GM18868 (cell line): ENCODE results near the gene BRME1.
A peak's percentile ranks its signal among the peaks of the same experiment; 100 is the strongest.

Source experiments
- ATAC-seq: cut with Tn5 transposase; IDR thresholded peaks from one replicate; pipeline ENCODE4 v1.9.1; 2021; ENCODE audit warnings: mild to moderate bottlenecking, moderate library complexity; ENCODE audit not compliant: unreplicated experiment

BRME1 gene

GRCh38 chr19:13847407-13848339 is 58.2 kb downstream of the BRME1 start:
- ATAC-seq = no peak

- peak; percentile 49 for ATAC-seq
Measured at GRCh38 chr19:13846557-13847406, 59.1 kb downstream of the BRME1 start.

GRCh38 chr19:13844130-13844631 is 61.7 kb downstream of the BRME1 start:
- ATAC-seq = no peak

- ATAC-seq = no peak
Measured at GRCh38 chr19:13843104-13843921, 62.6 kb downstream of the BRME1 start.

DNA sequence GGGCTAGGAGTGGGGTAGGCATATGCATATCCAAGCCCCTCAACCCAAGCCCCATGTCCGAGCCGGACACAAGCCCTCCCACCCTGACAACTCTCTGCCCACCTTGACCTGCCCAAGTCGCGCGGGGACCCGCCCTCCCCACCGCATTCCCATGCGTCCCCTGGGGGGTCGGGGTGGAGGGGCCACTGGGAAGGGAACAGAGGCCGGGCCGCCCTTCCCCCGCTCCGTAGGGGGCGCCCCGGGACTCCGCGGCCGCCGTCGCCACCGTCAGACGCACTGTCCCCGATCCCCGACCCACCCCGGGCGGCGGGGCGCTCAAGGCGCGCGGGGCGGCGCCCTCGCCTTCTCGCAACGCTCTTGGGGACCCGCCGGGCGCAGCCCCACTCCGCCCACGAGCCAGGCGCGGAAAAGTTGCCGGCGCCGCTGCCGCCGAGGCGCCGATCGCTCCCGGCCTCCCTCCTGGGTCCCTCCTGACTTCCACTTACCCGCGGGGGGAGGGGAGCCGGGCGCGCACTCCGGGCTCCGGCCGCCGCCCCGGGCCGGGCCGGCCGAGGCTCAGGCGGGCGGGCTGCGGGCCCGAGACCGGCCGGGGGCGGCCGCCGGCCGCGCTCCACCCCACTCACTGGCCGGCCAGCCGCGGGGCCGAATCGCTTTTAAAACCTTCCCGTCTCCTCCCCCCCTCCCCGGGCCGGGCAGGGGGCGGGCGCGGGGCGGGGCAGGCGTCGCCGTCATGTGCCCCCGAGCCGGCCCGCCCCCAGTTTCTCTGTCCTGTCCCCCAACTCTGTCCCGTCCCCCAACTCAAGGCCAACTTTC is 63.4 kb downstream of the BRME1 start:
- no peak for ATAC-seq

GRCh38 chr19:13841962-13842290 is 64.0 kb downstream of the BRME1 start:
- ATAC-seq = no peak

DNA sequence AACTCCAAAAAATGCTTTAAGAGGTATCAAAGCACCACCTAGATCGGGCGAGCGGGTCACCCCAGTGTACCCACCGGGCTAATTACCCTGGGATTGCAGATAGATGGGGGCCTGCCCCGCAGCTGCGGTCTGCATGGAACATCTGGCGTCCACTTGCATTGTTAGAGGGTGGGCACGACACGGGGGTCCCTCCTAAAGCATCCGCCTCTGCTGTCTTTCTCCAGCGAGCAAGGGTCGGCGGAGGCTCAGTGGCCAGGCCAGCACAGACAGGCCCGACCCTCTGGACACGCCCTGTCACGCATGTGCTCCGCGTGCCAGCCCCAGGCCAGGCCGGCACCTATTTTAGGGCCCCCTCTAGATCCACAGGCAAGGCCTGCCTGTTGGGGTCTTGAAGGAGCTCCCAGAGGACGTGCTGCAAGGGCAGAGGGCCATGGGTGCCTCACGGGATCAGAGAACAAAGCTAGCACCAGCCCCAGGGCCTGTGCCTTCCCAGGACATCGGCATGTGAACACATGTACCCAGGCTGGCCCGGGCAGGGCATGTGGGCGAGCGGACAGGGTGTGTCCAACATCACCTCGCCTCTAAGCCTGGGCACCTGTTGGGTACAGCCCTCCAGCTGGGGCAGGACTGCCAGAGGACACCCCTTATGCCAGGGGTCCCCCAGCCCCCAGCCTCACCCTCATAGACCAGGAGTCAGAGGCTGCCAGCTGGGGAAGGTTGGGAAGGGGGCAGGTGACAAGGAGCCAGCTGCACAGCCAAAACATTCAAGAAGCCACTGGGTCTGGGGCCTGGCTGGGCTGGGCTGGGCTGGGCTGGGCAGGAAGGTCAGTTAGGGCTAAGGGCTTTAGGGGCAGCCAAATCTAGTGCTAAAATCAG is 64.6 kb downstream of the BRME1 start:
- ATAC-seq = no peak

GRCh38 chr19:13840305-13841085 is 65.4 kb downstream of the BRME1 start:
- no peak for ATAC-seq

DNA sequence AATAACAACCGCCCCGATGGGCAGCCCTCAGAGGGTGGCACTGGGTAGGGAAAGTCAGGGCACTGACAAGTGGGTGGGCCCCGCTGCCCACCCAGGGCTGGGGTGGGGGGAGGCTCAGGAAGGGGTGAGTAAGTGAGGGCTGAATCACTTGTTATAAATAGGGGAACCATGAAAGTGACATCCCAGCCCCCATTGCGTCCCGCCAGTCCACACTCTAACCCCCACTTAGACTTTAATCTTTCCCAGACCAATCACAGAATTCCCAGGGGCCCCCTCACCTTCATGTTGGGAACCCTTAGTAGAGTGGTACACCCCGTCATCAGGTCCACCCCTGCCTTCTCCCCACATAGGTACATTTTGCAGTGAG is 66.0 kb downstream of the BRME1 start:
- ATAC-seq = no peak

- ATAC-seq = peak; percentile 31
Measured at GRCh38 chr19:13839130-13839937, 66.6 kb downstream of the BRME1 start.

DNA sequence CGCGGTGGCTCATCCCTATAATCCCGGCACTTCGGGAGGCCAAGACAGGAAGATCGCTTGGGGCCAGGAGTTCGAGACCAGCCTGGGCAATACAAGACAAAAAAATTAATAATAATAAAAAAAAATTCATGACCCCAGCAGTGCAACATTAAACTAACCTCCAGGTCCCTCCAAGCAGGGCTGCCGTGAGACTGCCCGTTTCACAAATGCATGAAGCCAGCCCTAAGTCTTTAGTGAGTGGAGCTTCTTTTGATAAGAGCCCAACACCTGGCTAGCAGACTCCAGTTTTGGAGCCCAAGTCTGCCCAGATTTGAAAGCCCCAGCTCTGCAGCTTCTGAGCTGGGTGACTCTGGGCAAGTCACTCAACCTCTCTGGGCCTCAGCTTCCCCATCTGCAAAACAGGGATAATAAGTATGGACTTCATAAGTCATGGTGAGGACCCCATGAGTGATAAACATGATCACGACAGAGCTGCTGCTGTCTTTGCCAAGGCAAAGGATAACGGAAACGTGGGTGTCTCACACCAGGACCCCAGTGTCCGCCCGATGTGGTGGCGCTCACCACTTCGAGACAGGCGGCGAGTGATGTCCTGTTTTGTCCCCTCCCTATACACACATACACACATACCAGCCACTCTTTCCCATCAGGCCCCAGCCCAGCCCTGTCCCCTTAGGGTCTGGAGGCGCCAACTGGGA is 67.3 kb downstream of the BRME1 start:
- ATAC-seq = no peak

DNA sequence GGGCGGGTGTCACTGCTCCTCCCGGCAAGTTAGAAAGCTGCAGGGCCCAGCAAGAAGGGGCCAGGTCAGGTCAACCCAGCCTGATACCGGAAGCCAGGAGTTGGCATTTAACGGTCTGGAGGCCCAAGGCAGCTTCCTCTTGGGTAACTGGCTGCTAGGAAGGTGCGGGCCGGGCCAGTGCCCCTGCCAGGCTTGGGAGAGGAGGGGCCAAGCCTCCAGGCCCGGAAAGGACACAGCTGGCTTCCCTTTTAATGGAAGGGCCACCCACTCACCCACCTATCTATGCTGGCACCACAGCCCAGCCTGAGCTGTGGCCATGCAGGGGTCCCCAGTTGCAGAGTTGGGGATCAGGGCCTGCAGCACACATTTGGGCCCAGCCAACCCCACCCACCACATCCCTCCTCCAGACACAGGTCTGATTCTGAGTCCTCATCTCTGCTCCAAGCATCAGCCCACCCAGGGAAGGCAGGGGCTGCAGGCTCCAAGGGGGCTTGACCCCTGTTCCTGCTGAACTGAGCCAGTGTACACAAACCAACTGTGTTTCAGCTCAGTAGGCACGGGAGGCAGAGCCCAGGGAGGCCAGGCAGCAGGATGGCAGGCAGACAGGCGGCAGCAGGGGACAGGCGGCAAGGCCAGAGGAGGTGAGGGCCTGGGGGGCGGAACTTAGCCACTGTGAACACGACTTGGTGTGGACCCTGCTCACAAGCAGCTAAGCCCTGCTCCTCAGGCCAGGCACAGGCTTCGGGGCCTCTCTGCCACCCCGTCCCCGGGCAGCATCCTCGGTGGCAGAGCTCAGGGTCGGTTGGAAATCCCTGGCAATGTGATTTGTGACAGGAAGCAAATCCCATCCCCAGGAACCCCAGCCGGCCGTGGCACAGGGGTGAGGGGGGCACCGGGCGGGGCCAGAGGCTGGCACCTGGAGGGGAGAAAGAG is 69.9 kb downstream of the BRME1 start:
- ATAC-seq = no peak

- no peak for ATAC-seq
Measured at GRCh38 chr19:13834244-13835069, 71.5 kb downstream of the BRME1 start.

- ATAC-seq = peak; percentile 78
Measured at GRCh38 chr19:13833330-13834243, 72.3 kb downstream of the BRME1 start.
